Measurements from ENCODE around the gene CCDC106.

GRCh38 chr19:55655648-55656040 is 7.6 kb downstream of the CCDC106 start:
- TF ChIP-seq CTCF (conservative IDR thresholded peaks at IDR 0.05; ENCODE audit: low read depth, low read length) (no peak), EZH2 (IDR thresholded peaks at IDR 0.05; ENCODE audit: low read length, unreplicated experiment) (no peak), EZH2phosphoT487 (IDR thresholded peaks at IDR 0.05; ENCODE audit: borderline replicate concordance, low read length) (no peak)
